Inflammatory macrophage treated with lipopolysaccharide for 1 hour (primary cell): ENCODE measurements around the gene PBX3.

Experiments used
- DNase-seq, 2 donors: peaks; one replicate each; pipeline ENCODE4 v3.0.0-alpha.2; 2020 to 2022

PBX3 gene

GRCh38 chr9:125985142-125985997, 238.2 kb downstream of the PBX3 start:
- no peak for DNase-seq

GRCh38 chr9:125985998-125986655, 239.0 kb downstream of the PBX3 start:
- DNase-seq, result no peak

- no peak for DNase-seq
These were observed 239.8 kb downstream of the PBX3 start for GRCh38 chr9:125986966-125987365.

GRCh38 chr9:125987420-125987819, 240.2 kb downstream of the PBX3 start:
- DNase-seq, result no peak

- DNase-seq, result no peak
These were observed 241.4 kb downstream of the PBX3 start for GRCh38 chr9:125988479-125989050.

GRCh38 chr9:125989090-125989501, 241.9 kb downstream of the PBX3 start:
- DNase-seq, result no peak

- DNase-seq, result no peak
These were observed 242.5 kb downstream of the PBX3 start for GRCh38 chr9:125989524-125990180.

- no peak for DNase-seq
These were observed 243.1 kb downstream of the PBX3 start for GRCh38 chr9:125990186-125990792.

- no peak for DNase-seq
These were observed 243.6 kb downstream of the PBX3 start for GRCh38 chr9:125990793-125991220.

- no peak for DNase-seq
These were observed 244.8 kb downstream of the PBX3 start for GRCh38 chr9:125991886-125992529.

- DNase-seq, result no peak
These were observed 245.4 kb downstream of the PBX3 start for GRCh38 chr9:125992557-125992956.

- no peak for DNase-seq
These were observed 246.3 kb downstream of the PBX3 start for GRCh38 chr9:125993466-125993865.

GRCh38 chr9:125994066-125994943, 247.1 kb downstream of the PBX3 start:
- DNase-seq, result no peak

- no peak for DNase-seq
These were observed 247.8 kb downstream of the PBX3 start for GRCh38 chr9:125995006-125995405.

- DNase-seq, result no peak
These were observed 248.5 kb downstream of the PBX3 start for GRCh38 chr9:125995706-125996105.

- no peak for DNase-seq
These were observed 249.6 kb downstream of the PBX3 start for GRCh38 chr9:125996791-125997190.

- no peak for DNase-seq
These were observed 250.1 kb downstream of the PBX3 start for GRCh38 chr9:125997196-125997823.

- DNase-seq, result no peak
These were observed 251.8 kb downstream of the PBX3 start for GRCh38 chr9:125998837-125999503.

- no peak for DNase-seq
These were observed 252.3 kb downstream of the PBX3 start for GRCh38 chr9:125999504-125999881.

GRCh38 chr9:126000256-126000655, 253.1 kb downstream of the PBX3 start:
- no peak for DNase-seq
